GM21786 (cell line): Measurements from ENCODE around the gene PLCL1.

ENCODE experiments used
- ATAC-seq: cut with Tn5 transposase; IDR thresholded peaks from one replicate; pipeline ENCODE4 v1.9.1; 2021; ENCODE audit not compliant: unreplicated experiment

PLCL1 gene

DNA sequence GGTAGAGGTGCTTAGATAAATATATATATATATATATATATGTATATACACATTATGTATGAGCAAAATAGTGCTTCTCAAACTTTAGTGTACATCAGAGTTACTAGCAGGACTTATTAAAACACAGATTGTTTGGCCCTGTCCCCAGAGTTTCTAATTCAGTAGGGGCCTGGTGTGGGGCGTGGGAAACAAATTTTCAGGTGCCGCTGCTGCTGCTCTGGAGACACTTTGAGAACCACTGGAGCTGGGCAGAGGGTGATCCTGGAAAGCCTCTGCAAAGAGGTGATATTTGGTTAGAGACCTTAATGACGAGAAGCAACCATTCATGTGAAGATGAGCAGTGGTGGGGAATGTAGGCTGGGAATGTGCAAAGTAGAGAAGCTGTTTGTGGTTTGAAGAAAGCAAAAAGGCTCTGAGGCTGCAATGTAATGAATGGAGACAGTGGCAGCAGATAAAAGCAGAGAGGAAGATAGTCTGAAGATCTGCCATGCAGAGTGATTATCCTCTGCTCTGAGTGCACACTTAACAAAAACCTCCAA, 142.9 kb downstream of the PLCL1 start:
- ATAC-seq, result no peak

DNA sequence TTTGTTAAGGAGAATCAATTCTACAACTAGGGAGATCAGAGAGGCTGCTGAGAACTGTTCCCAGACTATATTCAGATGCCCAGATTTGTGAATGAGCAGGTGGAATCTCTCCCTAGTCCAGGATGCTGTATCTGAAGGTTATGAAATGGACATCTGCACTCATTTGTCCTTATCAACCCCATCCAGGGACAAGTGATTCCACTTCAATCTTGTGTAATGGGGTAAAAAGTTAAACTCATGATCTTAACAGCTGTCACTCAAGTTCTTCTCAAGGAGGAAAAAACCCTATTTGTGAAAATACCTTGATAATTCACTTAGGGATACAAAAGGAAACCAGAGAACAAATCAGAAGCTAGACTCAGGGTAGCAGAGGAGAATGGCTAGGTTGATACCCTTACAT, 144.8 kb downstream of the PLCL1 start:
- no peak for ATAC-seq

DNA sequence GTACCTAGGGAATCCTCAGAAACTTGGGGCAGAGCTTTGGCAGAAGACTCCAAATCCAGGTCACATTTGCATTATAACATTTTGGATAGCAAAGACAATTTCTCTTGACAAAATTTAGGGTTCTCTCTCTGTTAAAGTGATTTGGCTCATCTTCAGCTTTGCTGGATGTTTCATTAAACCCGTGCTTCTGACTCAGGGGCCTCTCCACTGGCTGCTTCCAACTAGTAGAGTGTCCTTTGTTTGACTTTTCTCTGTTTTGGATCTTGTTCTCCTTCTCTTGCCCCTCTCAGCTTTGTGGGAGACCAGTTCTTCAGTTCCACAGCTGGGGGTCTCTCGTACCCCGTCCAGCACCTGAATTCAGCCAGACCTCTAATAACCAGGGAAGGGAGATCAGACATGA, 145.6 kb downstream of the PLCL1 start:
- no peak for ATAC-seq

DNA sequence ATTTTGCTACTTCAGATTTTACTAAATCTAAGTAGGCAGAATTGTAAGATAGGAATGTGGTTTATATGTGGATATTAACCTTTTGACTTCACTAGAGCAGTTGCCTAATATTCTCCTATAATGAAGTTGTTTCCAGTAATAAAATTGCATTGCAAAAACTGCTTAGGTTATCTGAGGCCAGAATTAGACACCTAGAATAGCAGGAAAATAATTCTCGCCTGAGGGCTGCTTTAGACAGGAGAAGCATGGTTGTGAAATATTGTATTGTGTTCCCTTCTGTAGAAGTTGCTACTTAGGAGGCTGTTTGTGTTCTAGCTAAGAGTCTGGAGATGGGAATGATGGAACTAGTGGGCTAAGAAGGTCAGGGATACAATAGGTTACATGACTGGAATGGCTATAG, 146.3 kb downstream of the PLCL1 start:
- ATAC-seq, result no peak

DNA sequence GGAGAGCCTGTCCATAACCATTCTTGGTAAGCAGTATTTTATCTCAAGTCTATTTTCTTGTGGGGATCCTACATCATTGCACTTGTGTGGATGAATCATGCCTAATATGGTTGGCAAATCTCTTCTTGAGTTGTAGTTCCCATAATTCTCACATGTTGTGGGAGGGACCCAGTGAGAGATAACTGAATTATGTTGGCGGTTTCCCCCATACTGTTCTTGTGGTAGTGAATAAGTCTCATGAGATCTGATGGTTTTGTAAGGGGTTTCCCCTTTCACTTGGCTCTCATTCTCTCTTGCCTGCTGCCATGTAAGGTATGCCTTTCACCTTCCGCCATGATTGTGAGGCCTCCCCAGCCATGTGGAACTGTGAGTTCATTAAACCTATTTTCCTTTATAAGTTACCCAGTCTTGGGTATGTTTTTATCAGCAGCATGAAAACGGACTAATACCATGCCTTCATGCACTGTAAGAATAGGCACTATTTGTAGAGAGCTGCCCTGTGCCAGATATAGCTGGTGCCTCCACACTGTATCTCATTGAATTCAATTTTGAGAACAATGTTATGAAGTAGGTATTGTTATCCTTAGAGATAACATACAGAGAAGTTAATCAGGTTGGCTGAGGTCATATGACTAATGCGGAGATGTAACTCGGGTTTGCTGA, 148.3 kb downstream of the PLCL1 start:
- ATAC-seq, result peak; percentile 75

DNA sequence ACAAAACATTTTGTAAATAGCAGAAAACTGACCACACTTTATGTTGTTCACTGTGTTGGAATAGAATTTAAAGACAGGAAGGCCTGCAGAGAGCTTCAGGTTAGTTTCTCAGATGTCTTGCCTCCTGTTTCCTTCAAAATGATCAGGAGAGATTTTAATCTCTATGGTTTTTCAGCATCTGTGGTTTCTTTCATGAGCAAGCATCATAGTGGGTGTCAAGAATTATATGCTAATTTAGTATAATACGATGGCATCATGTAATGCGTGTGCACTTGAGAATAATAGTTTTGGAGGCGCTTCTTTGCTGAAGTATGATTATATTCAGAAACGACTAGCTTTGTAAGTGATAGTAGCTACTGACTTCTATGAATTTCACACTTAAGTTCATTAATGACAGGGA, 149.9 kb downstream of the PLCL1 start:
- ATAC-seq, result no peak

DNA sequence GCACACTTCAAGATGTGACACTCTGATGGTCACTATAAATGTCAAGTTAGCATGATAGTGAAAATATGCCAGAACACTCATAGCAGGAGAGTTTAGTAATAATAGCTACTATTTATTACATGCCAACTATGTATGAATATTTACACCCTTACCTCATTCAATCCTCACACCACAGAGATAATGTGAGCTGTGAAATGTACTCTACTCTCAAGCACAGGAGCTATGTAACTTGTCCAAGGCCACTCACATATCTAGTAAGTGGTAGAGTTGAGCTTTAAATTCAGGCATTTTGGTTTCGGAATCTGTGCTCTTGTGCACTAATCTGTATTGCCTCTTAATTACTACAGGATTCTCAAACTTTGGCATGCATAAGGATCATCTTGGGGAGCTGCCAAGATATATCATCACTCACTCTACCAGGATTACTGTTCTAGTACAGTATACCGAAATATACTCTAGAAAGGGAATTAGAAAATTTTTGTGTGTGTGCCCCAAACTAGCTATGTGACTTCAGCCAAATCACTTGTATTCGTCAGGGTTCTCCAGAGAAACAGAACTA, 154.3 kb downstream of the PLCL1 start:
- no peak for ATAC-seq

DNA sequence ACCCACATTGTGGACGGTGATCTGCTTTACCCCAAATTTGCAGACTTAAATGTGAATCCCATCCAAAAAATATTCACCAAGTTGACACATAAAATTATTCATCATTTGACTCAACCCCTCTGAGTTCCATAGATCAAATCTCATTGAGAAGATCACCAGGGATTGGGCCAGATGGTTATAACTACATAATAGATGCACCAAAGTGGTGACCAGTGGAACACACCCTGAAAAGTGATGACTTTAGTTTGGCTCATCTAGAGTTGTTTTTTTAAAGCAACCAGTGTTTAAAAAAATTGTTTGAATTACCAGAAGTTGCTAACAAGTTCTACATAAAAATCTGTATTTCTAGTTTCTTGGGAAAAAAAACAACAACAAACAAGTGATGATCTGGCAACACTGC, 155.0 kb downstream of the PLCL1 start:
- no peak for ATAC-seq

DNA sequence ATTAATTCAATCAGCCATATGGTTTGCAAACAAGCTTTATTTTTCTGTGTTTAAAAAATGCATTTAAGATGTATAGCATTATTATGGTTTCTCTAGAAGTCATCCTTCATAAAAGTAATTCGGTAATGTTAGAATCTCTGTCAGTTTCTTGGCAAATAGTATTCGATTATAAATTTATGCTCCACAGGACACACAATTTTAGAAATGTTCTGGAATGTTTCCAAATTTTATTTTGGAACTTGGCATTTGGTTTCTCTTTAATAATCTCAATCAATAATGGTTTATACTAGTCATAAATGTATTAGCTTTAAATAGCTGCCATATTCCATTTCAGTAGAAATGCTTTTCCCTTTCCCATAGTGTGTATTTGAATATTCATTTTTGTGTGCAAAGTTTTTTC, 156.4 kb downstream of the PLCL1 start:
- ATAC-seq, result no peak

DNA sequence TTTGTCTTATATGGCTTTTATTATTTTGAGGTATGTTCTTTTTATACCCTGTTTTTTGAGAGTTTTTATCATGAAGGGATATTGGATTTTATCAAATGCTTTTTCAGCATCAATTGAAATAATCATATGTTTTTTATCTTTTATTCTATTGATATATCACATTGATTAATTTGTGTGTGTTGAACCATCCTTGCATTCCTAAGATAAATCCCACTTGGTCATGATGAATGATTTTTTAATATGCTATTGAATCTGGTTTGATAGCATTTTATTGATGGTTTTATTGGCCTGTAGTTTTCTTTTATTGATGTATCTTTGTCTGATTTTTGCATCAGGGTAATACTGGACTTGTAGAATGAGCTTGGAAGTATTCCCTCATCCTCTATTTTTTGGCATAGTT, 160.3 kb downstream of the PLCL1 start:
- ATAC-seq, result no peak

DNA sequence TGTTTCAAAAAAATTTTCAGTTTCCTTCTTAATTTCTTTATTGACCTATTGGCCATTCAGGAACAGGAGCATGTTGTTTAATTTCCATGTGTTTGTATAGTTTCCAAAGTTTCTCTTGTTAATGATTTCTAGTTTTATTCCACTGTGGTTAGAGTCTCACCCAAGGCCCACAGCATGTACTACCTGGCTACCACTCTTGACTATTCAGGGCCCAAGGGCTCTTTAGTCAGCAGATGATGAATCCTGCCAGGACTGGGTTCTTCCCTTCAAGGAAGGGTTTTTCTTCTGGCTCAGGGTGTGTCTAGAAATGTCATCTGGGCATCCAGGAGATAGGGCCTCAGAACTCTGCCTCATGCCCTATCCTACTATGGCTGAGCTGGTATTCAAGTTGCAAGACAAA, 161.4 kb downstream of the PLCL1 start:
- ATAC-seq, result no peak

DNA sequence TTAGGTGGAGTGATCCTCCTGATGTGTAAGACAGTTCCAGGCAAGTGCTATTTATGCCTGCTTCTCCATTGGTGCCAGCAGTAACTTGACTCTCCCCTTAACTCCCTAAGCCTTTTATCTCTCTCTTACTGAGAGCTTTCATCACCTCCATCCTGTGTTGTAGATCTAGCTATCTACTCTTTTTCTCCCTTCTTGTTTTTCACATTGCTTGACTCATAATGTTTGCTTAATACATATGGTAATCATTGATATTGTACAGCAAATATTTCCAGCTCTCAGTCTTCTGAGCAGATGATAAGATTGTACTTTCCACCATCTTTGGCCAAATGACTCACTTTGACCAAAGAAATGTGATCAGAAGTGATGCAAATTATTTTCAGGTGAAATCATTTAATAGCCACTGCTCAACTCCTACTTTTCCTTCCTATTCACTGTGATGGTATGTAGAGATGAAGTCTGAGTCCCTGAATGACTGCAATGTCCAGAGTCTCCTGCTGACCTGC, 165.0 kb downstream of the PLCL1 start:
- no peak for ATAC-seq

DNA sequence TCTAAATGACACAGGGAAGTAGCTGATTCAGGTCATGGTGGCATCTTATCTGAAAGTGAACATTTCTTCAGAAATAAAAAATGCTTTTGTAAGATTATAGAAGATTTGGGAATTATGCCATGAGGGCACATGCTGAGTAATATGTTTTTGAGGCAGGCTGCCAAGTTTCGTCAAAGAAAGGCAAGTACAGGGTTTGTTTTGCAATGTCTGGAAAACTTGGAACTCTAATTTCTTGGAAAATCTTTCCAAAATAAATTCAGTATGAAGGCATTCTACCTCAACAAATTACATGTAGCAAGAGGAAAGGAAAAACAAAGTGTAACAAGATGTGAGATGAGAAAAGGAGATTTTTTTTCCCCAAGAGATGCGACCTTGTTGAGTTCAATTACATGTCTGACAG, 167.7 kb downstream of the PLCL1 start:
- no peak for ATAC-seq

DNA sequence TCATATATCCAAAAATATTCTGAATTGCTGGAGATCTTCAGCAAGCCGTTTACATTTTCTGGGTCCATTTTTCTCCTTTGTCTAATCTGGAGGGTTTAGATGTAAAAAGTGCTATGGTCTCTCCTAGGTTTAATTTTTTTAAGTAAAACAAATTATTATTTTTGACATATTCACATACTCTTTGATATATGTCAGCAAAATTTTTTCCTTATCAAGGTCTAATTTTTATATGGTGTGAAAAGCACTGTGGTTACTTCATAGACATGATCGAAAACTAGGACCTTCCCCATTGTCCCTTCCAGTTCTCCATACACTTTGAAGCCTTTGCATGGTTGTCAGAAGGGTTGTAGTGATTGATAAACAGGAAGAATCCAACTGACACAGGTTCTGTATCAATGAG, 168.2 kb downstream of the PLCL1 start:
- ATAC-seq, result no peak

DNA sequence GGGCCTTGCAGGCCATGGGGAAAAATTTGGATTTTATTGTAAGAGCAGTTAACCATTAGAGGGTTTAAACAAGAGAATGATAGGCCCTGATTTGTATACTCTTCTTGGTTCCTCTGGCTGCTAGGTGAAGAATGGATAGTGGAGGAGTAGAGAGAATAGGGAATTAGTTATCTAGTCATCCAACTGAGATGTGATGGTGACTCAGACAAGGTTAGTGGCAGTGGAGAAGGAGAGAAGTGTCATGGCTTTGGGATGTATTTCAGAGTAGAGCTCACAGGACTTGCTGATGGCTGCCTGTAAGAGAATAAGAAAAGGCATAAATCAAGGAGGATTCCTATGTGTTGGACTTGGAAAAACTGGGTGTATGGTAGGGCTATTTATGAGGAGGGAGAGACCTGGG, 169.4 kb downstream of the PLCL1 start:
- no peak for ATAC-seq

DNA sequence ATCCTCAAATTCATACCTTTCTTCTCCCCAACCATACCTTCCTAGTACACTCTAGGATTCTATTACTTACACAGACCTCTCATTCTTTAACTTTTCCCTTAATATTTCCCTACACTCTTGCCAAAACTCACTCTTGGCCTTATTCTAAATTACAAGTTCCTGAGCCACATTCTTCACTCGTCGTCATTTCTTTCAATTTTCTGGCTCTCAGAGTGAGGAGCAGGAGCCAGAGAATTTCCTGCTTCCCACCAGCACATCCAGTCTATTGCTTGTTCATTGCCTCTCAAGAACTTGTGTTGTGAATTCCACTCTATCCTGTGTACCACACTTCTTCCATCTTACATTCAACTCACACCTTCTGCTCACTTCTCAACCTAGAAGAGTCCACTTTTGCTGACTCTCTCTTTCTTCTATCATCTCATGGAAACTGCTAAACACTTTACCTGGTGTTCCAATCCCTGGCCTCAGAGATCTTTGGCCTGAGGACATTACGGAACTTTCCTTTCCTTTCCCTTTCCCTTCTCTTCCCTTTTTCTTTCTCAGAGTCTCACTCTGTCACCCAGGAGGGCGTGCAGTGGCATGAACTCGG, 171.6 kb downstream of the PLCL1 start:
- ATAC-seq, result no peak

DNA sequence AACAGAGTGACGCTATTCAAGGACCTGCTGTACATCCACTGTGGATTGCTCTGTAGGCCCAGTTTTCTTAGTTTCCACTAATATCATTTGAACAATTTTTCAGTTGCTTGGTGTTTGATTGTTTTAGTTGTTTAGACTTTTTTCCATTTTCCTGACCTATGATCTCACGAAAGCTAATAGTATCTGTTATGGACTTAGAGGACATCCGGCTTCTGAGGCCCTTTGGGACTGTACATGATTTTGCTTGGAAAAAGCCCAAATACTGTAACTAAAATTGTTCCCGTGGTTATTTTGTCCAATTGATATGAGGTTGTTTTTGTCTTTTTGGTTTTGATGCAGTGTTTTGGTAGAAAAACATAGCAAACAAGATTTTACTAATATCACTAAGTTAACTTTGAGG, 174.6 kb downstream of the PLCL1 start:
- no peak for ATAC-seq

DNA sequence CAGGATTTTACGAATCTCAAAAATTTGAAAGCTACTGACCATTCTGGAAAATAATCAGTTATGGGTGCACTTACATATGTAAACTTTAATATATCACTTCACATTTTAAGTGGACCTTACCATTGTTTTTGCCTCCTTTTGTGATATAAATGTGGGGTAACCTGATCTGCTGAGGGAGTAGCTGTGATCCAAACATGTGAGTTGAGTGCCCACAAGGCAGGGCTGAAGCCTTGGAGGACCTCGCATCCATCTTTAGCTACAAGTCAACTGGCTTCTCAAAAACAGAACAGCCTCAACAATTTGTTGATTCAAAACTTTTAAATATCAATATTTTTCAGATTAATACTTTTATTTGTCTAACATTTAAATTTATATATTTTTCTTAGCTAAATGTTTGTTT, 178.2 kb downstream of the PLCL1 start:
- ATAC-seq, result no peak

DNA sequence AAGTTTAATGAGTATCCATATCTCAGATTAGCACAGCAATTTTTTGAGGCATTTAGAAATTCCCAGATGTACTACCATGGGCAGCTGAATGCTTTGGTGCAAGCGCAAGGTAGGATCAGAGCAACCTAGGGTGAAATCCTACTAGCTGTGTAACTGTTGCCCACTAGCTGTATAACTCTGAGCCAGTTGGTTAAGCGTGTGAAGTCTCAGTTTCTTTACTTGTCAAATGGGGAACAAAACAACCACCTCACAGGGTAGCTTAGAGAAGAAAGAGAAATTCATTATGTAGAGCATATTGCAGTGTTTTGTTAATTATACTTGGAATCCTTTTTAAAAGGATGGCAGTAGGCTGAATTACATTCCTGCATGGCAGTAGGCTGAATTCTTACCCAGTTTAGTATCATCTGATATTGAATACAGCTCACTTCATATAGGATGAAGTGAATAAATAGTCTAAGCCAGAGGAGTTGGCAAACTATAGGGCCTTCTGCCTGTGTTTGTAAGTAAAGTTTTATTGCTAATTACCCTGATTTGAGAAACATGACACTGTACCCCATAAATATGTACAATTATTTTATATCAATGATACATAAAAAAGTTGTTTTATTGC, 180.7 kb downstream of the PLCL1 start:
- peak; percentile 61 for ATAC-seq

DNA sequence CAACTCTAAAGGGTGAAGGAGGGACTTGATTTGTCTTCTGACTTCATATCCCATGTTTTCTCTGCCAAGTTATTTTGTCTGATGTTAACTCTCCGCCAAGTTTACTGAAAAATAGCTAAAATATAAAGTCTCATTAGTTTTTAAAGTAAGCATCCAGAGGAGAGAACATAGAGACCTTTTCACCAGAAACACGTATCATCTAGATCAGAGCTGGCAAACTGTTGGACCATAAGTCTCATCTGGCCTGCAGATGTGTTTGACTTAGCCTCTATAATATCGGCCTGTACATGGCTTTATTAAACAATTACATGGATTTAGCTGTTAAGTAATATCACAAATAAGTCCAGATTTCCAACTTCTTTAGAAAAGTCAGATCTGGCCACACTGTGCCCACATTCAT, 182.6 kb downstream of the PLCL1 start:
- ATAC-seq, result no peak

DNA sequence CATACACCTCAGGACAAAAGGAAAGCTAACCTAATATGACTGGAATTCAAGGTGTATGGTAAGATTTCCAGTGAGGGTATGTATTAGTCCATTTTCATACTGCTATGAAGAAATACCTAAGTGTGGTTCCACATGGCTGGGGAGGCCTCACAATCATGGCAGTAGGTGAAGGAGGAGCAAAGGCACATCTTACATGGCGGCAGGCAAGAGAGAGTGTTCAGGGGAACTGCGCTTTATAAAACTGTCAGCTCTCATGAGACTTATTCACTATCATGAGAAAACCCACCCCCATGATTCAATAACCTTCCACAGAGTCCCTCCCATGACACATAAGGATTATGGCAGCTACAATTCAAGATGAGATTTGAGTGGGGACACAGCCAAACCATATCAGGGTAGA, 186.0 kb downstream of the PLCL1 start:
- ATAC-seq, result no peak
